ENCODE results near the gene DNAJB8. TPM values are rescaled to one million over a fixed set of nuclear protein-coding genes. Genes with fewer than 3 reads are reported as not detected.

Gene DNAJB8
- total and polyA plus RNA-seq, 9 of the 15 experiments (the other 6 are each of a cell fraction or from before 2014, with no cell fraction given): not detected

DNA sequence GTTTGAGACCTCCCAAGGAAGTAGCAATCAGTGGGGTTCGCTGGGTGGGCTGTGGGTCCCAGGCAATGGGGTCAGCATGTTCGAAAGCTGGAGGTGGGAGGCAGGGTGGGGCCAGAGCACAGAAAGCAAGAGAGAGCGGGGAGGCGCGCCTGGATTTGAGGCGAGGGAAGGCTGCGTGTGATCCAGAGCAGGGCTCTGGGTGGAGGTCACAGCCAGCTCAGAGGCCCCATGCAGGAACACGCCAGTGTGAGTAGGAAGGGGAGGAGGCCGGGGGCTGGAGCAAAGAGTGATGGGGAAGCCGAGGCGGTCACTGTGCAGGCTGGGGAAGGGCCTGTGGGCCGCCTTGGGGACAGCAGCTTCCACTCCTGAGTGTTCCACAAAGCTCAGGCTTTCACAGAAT lies 8.8 kb downstream of the DNAJB8 start:
- Histone ChIP-seq H3K9me1 (ENCODE audit: control insufficient read depth, insufficient read depth, low read length) (no peaks in the 10 kb centered on the region), H3K27me3 (ENCODE audit: control insufficient read depth in 2 of 2, insufficient read depth in 2 of 2, low read length in 2 of 2) (no peaks in the 10 kb centered on the region), H2AFZ (ENCODE audit: low read depth, low read length) (no peak overlapping the region), H3K79me2 (ENCODE audit: control insufficient read depth, insufficient read depth, low read length) (no peaks in the 10 kb centered on the region), H4K20me1 (replicated peaks; ENCODE audit: control insufficient read depth, insufficient read depth, low read length) (no peaks in the 10 kb centered on the region), H3K4me2 (ENCODE audit: insufficient read depth, low read length) (no peak overlapping the region), H3K4me3 (no peak overlapping the region), H3K9me3 (replicated peaks; ENCODE audit: control insufficient read depth, insufficient read depth, low read depth, low read length) (no peaks in the 10 kb centered on the region), H3K36me3 (ENCODE audit: control insufficient read depth, insufficient read depth, low read length) (no peaks in the 10 kb centered on the region), H3K27ac (ENCODE audit: extremely low read depth, low read depth, low read length) (no peak overlapping the region), H3K4me1 (replicated peaks in 1 of 2; ENCODE audit: control insufficient read depth in 2 of 2, insufficient read depth in 2 of 2, low read length in 2 of 2) (peaks cover 6 to 51% of the 10 kb centered on the region in 2 experiments; a peak in 3 of 5 replicates), H3K9ac (ENCODE audit: insufficient read depth in 1 of 2, low read depth in 2 of 2, low read length in 2 of 2) (0 out of 4 replicates have a peak overlapping the region, but pooled peaks of 1 of the 2 experiments have one; percentile 24)
- ChIA-PET POLR2A (interaction anchor here (0.9 to 1.8 kb wide), 2 partner anchors 25 to 27 kb away, joined by 3 to 7 read pairs; no protein-coding TSS in a partner anchor), CTCF (ENCODE audit: low intra/inter-chr PET ratio) (no interaction called here)
- no peak for FAIRE-seq
- 64% methylated on average over 3 of the region's 12 CpGs for WGBS (ENCODE audit: insufficient coverage, low coverage, missing lambda C conversion rate)
- intact Hi-C loops (cut with micrococcal nuclease): no loop called here
- in situ Hi-C loops (cut with MboI): no loop called here
- BruUV-seq (replicated peaks): no TSS peak
- DNase-seq (ENCODE audit: extremely low read depth in 1 of 4, low spot score in 3 of 4): no peak
- ATAC-seq: no peak
- TF ChIP-seq CHD1 (IDR thresholded peaks at IDR 0.05; ENCODE audit: low read length) (no peak), CREB3L1 (IDR thresholded peaks at IDR 0.05; ENCODE audit: borderline replicate concordance, low read depth) (no peak), FOXK1 (CRISPR knock-in tag; IDR thresholded peaks at IDR 0.05; ENCODE audit: borderline replicate concordance) (no peak), HOMEZ (CRISPR knock-in tag; IDR thresholded peaks at IDR 0.05) (no peak), ZNF583 (CRISPR knock-in tag; IDR thresholded peaks at IDR 0.05) (no peak), WHSC1 (IDR thresholded peaks at IDR 0.05; ENCODE audit: low read length) (no peak), THAP7 (CRISPR knock-in tag; IDR thresholded peaks at IDR 0.05) (no peak), MEF2A (IDR thresholded peaks at IDR 0.05; ENCODE audit: control insufficient read depth, low read depth, low read length) (no peak), ZNF75A (CRISPR knock-in tag; IDR thresholded peaks at IDR 0.05) (no peak), ZNF445 (CRISPR knock-in tag; IDR thresholded peaks at IDR 0.05; ENCODE audit: low read depth) (no peak), PURB (CRISPR knock-in tag; IDR thresholded peaks at IDR 0.05; ENCODE audit: low read depth) (no peak), ATF3 (IDR thresholded peaks at IDR 0.05) (no peak), ATF3 (CRISPR knock-in tag; conservative IDR thresholded peaks at IDR 0.05) (no peak), POU5F1 (IDR thresholded peaks at IDR 0.05; ENCODE audit: borderline replicate concordance, low read depth, low read length, partially characterized antibody) (no peak), CBX5 (IDR thresholded peaks at IDR 0.05; ENCODE audit: borderline replicate concordance, low read depth) (no peak), EP400 (IDR thresholded peaks at IDR 0.05) (no peak)

Data from K562 (cell line).